Astrocyte (in vitro differentiated cells and primary cell): Measurements from ENCODE around the gene PPTC7. TPM values are rescaled to one million over a fixed set of nuclear protein-coding genes. Genes with fewer than 3 reads are reported as not detected.

Experiments used
- total RNA-seq: library from RNA; stranded (reverse); gene quantifications from 2 replicates; pipeline ENCODE4 v1.2.1, GENCODE V29; 2021

PPTC7 gene
- total RNA-seq, 1 donor from 2014 or later = 16.6 TPM

Other genes with a start within 250 kb of the PPTC7 start
- 50.7 and 54.1 TPM in 2 replicates for gene ANAPC7, start 179.6 kb downstream of the PPTC7 start, total RNA-seq
- gene ARPC3, start 133.0 kb downstream of the PPTC7 start, total RNA-seq = 315 and 316 TPM in 2 replicates
- 17.7 and 19.5 TPM in 2 replicates for gene GPN3, start 115.1 kb downstream of the PPTC7 start, total RNA-seq
- 9.2 and 11.3 TPM in 2 replicates for gene FAM216A, start 114.5 kb downstream of the PPTC7 start, total RNA-seq
- 78.1 and 80.7 TPM in 2 replicates for gene VPS29, start 81.2 kb downstream of the PPTC7 start, total RNA-seq
- 0.53 and 0.66 TPM in 2 replicates for gene RAD9B, start 81.0 kb downstream of the PPTC7 start, total RNA-seq
- 22.6 and 32.0 TPM in 2 replicates for gene TCTN1, start 30.8 kb upstream of the PPTC7 start, total RNA-seq
- gene HVCN1, start 105.8 kb upstream of the PPTC7 start, total RNA-seq = 0.94 and 1.0 TPM in 2 replicates
- 94.8 and 107 TPM in 2 replicates for gene PPP1CC, start 159.6 kb upstream of the PPTC7 start, total RNA-seq